ENCODE measurements around the gene CACNA1E.

DNA sequence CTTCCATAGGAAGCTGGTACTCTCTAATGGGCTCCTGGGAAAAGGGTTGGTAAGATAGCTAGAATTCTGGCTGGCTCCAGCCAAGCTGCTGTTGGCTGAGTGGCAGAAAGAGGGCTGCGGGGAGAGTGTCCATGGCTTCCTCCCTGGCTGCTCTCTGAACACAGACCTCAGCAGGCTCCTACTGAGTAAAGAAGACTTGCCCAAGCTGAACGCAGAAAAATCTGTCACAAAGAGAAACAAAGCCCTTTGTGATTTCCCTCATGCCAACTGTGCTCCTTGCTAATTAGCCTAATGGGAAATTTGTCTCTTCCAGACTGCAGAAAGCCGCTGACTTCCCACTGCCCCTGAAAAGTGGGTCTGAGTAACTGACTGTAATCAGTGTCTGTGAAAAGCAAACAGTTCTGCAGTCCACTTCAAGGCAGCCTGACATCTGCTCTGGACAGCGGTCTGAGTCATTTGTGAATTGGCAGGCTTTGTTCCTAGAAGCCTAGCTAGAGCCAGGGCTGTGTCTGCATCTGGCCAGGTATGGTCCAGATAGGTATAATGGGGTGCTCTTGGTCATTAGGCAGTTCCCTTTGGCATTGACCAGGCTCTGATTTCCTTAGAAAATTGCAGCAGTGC lies 295.4 kb downstream of the CACNA1E start:
- TF ChIP-seq, protein P1, sequence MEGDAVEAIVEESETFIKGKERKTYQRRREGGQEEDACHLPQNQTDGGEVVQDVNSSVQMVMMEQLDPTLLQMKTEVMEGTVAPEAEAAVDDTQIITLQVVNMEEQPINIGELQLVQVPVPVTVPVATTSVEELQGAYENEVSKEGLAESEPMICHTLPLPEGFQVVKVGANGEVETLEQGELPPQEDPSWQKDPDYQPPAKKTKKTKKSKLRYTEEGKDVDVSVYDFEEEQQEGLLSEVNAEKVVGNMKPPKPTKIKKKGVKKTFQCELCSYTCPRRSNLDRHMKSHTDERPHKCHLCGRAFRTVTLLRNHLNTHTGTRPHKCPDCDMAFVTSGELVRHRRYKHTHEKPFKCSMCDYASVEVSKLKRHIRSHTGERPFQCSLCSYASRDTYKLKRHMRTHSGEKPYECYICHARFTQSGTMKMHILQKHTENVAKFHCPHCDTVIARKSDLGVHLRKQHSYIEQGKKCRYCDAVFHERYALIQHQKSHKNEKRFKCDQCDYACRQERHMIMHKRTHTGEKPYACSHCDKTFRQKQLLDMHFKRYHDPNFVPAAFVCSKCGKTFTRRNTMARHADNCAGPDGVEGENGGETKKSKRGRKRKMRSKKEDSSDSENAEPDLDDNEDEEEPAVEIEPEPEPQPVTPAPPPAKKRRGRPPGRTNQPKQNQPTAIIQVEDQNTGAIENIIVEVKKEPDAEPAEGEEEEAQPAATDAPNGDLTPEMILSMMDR (IDR thresholded peaks at IDR 0.05; ENCODE audit: insufficient read depth, low read length, poor library complexity, severe bottlenecking) = no peak
- no peak for TF ChIP-seq EZH2phosphoT487 (conservative IDR thresholded peaks at IDR 0.05; ENCODE audit: low read length)

Data from SU-DHL-6 (cell line).